GM12878 (cell line): ENCODE measurements around the gene CTBP1. TPM values are rescaled to one million over a fixed set of nuclear protein-coding genes. Genes with fewer than 3 reads are reported as not detected.

Experiments
- ATAC-seq: fragments of 200-7000 bp; cut with Tn5 transposase; 3 replicates; pipeline ENCODE4 v1.9.1; 2020; ENCODE audit warnings: mild to moderate bottlenecking, moderate library complexity
- BruUV-seq: library from RNA; stranded (reverse); fragments of 400-500 nt; replicated peaks from 2 replicates; lab custom pipeline; 2021; lab: Mats Ljungman, UMichigan
- CTCF ChIA-PET: fragments of 300-600 bp; sonication (Branson Sonifier 250); formaldehyde crosslinking; extraction: SDS; loops from one replicate; lab custom pipeline; 2021; ENCODE audit warnings: inconsistent platforms; lab: Yijun Ruan, JAX
- POLR2A ChIA-PET: fragments of 350-600 bp; formaldehyde crosslinking; extraction: SDS; loops from one replicate; lab custom pipeline; 2021; ENCODE audit warnings: inconsistent platforms; lab: Charles Lee
- RAD21 ChIA-PET: fragments of 300-600 bp; sonication (Branson Sonifier 250); formaldehyde crosslinking; loops from one replicate; lab custom pipeline; 2023; ENCODE audit warnings: antibody characterized with exemption; ENCODE audit not compliant: unreplicated experiment; lab: Charles Lee
- SMC1A ChIA-PET: fragments of 300-600 bp; sonication (Branson Sonifier 250); formaldehyde crosslinking; loops from one replicate; lab custom pipeline; 2023; ENCODE audit not compliant: unreplicated experiment, uncharacterized antibody; lab: Charles Lee
- DNase-seq: peaks from one replicate; pipeline ENCODE4 v3.0.0-alpha.2; 2011; ENCODE audit warnings: low read depth, low spot score
- FAIRE-seq: peaks from 3 replicates; lab custom pipeline; 2011; peaks lifted over from hg19 to GRCh38; lab: Jason Lieb, UNC
- H2AFZ ChIP-seq: 2 replicates; pipeline ENCODE4 v1.6.0; 2011; ENCODE audit warnings: low read depth, low read length, control low read depth; ENCODE audit not compliant: control insufficient read depth
- H3K27ac ChIP-seq: 2 replicates; pipeline ENCODE4 v1.5.1; 2011; ENCODE audit warnings: control low read depth; ENCODE audit not compliant: control insufficient read depth, insufficient read depth
- H3K27me3 ChIP-seq, 2 experiments: replicated peaks in 1 of 2; 2 replicates each; pipeline versions ENCODE4 v1.6.0 to v1.6.1; 2011; ENCODE audit warnings: low read length in 1 of 2; ENCODE audit not compliant: control insufficient read depth in 2 of 2, insufficient read depth in 2 of 2
- H3K36me3 ChIP-seq, 2 experiments: 2 replicates each; pipeline ENCODE4 v1.5.1; 2011; ENCODE audit warnings: low read length in 1 of 2; ENCODE audit not compliant: control insufficient read depth in 2 of 2, insufficient read depth in 2 of 2
- H3K4me1 ChIP-seq: 2 replicates; pipeline ENCODE4 v1.6.1; 2011; ENCODE audit warnings: mild to moderate bottlenecking, low read length, moderate library complexity, mixed read lengths; ENCODE audit not compliant: control insufficient read depth, insufficient read depth
- H3K4me2 ChIP-seq: 2 replicates; pipeline ENCODE4 v1.6.0; 2011; ENCODE audit warnings: control low read depth; ENCODE audit not compliant: control insufficient read depth, insufficient read depth
- H3K4me3 ChIP-seq: fragments of 200-600 bp; sonication (generic); 2 replicates; pipeline ENCODE4 v1.5.1; 2016
- H3K79me2 ChIP-seq: 2 replicates; pipeline ENCODE4 v1.6.0; 2011; ENCODE audit warnings: low read length; ENCODE audit not compliant: control insufficient read depth, insufficient read depth
- H3K9ac ChIP-seq: 2 replicates; pipeline ENCODE4 v1.8.0; 2011; ENCODE audit warnings: low read length, control low read depth, mixed read lengths; ENCODE audit not compliant: control insufficient read depth, insufficient read depth
- H3K9me3 ChIP-seq: replicated peaks from 3 replicates; pipeline ENCODE4 v1.5.1; 2011; ENCODE audit warnings: mild to moderate bottlenecking, low read length; ENCODE audit not compliant: control insufficient read depth, insufficient read depth
- H4K20me1 ChIP-seq: 2 replicates; pipeline ENCODE4 v1.6.0; 2011; ENCODE audit not compliant: control insufficient read depth, insufficient read depth
- ATF7 ChIP-seq: fragments of 450-650 bp; IDR thresholded peaks from 2 replicates; pipeline ENCODE4 v1.6.1; 2016; ENCODE audit warnings: low read depth, mild to moderate bottlenecking
- CEBPZ ChIP-seq: fragments of 150-350 bp; IDR thresholded peaks from 2 replicates; pipeline ENCODE4 v1.6.1; 2016; ENCODE audit warnings: low read depth, low read length
- E2F4 ChIP-seq: IDR thresholded peaks from 2 replicates; pipeline ENCODE4 v1.6.1; 2012; ENCODE audit warnings: low read depth, low read length, improper control_type of control experiment
- NFYA ChIP-seq: IDR thresholded peaks from 2 replicates; pipeline ENCODE4 v1.6.1; 2011; ENCODE audit warnings: low read depth, mild to moderate bottlenecking, low read length, improper control_type of control experiment, borderline replicate concordance
- NR2F1 ChIP-seq: fragments of 450-650 bp; conservative IDR thresholded peaks from 2 replicates; pipeline ENCODE4 v1.6.1; 2017; ENCODE audit warnings: mild to moderate bottlenecking
- SREBF1 ChIP-seq: IDR thresholded peaks from 2 replicates; pipeline ENCODE4 v1.6.1; 2012; ENCODE audit warnings: mild to moderate bottlenecking, low read length
- WGBS: methylation state at CpG from one replicate; pipeline ENCODE4 v1.1.6; 2016; ENCODE audit warnings: low lambda C conversion rate; ENCODE audit not compliant: insufficient replicate concordance, insufficient coverage; ENCODE audit errors: missing lambda C conversion rate; 5-methylcytosine and 5-hydroxymethylcytosine counted together
- in situ Hi-C: fragments of 300-500 bp; cut with MboI; formaldehyde crosslinking; loops from 9 replicates; pipeline ENCODE4 v1.14.3; 2018; ENCODE audit warnings: mixed read lengths
- intact Hi-C: fragments of 100-400 bp; cut with micrococcal nuclease; formaldehyde crosslinking; loops from one replicate; pipeline ENCODE4 v1.14.2; 2022; ENCODE audit not compliant: unreplicated experiment
- polyA plus RNA-seq, 11 experiments: library from polyadenylated mRNA; depleted of rRNA in 4 of 11; unstranded in 6 of 11; stranded (reverse) in 5 of 11; fragments of >200 nt; fragmentation: Nextera tagmentation in 4 of 11; fragmentation: Illumina TruSeq in 1 of 11; extraction: Ambion mirVana in 4 of 11; extraction: Trizol in 1 of 11; gene quantifications; 1 replicate in 1 of 11; 2 replicates in 10 of 11; pipeline versions ENCODE4 v1.2.1 to v1.2.3, GENCODE V29; 2011 to 2016; ENCODE audit warnings: inconsistent platforms in 2 of 11, missing spikeins in 2 of 11, low read depth in 1 of 11
- total RNA-seq, 4 experiments: library from RNA; depleted of rRNA in 3 of 4; stranded (reverse); fragments of >200 nt in 3 of 4; fragmentation: Illumina TruSeq in 1 of 4; extraction: Trizol in 1 of 4; gene quantifications; 2 replicates each; pipeline versions ENCODE4 v1.2.1 to v1.2.3, GENCODE V29; 2013 to 2021

Gene CTBP1
- total and polyA plus RNA-seq, 10 of the 15 experiments (the other 5 are each of a cell fraction or from before 2014, with no cell fraction given) = 7.4 to 182 (median 63.1) TPM

- ChIA-PET RAD21 (no interaction called here), CTCF (no interaction called here), POLR2A (no interaction called here), SMC1A (no interaction called here)
- intact Hi-C loops (no loop called here), in situ Hi-C loops (no loop called here)
- TF ChIP-seq SREBF1 (no peak), E2F4 (no peak), NFYA (no peak), CEBPZ (no peak), ATF7 (no peak), NR2F1 (no peak)
- no peak for ATAC-seq
- FAIRE-seq = no peak
- Histone ChIP-seq H4K20me1 (no peaks in the 10 kb centered on the region), H3K9ac (no peak overlapping the region), H3K36me3 (peaks cover 13 to 15% of the 10 kb centered on the region in 2 experiments; a peak in 3 of 4 replicates), H3K9me3 (no peaks in the 10 kb centered on the region; the same call in 2 of the 3 replicates), H3K79me2 (peaks cover 39% of the 10 kb centered on the region), H2AFZ (no peak overlapping the region), H3K27ac (no peak overlapping the region), H3K4me3 (no peak overlapping the region), H3K4me2 (no peak overlapping the region), H3K4me1 (peaks cover 15% of the 10 kb centered on the region), H3K27me3 (no peaks in the 10 kb centered on the region)
- 97% methylated on average over 22 of the region's 22 CpGs for WGBS
- no peak for DNase-seq
- no TSS peak for BruUV-seq
Measured at GRCh38 chr4:1297023-1297395, 48.1 kb upstream of the CTBP1 start.
